CD4-positive, alpha-beta T cell treated with Interferon gamma for 1 hour (primary cell): ENCODE data around the gene POFUT2.

Experiments
- DNase-seq: peaks from one replicate; pipeline ENCODE4 v3.0.0-alpha.2; 2020

POFUT2 gene

DNA sequence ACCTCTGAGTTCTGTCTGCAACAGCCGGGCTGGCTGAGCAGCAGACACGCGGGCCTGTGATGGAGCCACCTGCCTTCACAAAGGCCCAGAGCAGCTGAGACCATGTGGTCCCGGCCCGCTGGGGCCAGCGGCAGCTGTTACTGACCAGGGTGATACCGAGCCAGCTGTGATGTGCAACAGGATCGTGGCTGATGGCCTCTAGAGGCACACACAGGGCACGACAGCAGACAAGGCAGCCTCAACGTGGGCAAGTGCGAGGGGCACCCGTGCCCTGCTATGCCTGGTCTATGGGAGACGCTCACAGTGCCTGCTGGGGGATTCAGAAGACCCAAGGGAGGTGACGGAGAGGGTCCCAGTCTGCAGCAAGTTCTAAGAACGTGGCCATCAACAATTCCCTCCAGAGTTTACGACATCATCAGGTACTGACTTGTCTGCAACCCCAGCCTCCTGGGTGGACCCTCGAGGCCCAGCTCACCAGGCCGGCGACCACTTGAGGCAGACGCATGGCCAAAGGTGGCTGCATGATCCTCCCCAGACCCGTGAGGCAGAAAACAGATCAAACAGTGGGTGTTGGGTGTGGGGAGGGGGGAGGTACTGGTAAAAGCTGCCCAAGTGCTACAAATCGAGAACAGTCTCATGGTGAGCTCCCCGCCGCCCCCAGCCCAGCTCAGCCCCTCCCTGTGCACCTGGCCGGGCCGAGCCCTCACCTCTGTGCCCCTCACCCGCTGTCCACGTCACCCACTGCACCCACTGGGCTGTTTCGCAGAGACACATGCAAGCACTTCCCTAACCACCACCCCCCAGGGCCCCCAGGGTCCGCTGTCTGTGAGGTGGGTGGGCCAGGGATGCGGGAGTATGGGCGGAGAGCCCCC, 6.0 kb downstream of the POFUT2 start:
- no peak for DNase-seq

DNA sequence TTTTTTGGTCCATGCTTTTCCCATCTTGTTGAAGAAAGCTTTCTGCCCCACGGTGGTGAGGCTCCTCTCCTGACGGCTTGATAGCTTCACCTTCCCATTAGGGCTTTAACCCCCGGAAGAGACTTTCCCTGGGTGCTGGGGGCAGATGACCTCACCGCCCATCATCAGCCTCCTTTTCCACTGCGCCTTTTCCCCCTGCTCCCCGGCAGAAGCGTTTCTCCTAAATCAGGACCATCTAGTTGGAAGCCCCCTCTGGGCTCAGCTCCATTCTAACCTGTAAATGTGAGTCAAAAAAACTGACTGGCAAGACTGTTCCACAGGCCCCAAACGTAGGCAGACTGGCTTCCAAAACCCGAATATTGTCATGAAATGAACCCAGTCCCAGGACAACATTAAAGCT, 6.7 kb downstream of the POFUT2 start:
- no peak for DNase-seq

DNA sequence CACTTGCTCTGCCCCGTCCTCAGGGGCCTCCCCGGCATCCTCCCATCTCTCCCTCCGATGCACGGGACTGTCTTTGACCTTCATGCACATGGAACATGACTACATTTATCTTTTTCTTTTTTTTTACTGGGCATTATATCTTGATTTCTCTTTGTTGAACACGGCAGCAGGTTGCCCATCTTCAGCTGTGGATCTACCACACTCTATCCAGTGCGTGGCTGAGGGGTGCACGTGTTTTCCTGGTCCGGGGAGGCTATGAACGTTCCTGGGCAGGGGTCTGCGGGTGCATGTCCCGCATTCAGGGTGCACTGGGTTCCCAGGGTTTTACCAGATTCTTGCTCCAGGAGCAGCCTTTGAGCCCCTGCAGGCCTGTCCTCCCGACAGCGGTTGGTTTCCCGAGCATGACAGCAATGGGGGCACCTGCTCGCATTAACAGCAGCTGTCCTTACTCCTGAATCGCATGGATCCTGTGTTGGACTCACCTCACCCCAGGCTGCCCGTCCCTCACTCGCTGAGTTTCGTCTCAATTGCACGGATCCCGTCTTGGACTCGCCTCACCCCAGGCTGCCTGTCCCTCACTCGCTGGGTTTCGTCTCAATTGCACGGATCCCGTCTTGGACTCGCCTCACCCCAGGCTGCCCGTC, 7.4 kb downstream of the POFUT2 start:
- DNase-seq = no peak

DNA sequence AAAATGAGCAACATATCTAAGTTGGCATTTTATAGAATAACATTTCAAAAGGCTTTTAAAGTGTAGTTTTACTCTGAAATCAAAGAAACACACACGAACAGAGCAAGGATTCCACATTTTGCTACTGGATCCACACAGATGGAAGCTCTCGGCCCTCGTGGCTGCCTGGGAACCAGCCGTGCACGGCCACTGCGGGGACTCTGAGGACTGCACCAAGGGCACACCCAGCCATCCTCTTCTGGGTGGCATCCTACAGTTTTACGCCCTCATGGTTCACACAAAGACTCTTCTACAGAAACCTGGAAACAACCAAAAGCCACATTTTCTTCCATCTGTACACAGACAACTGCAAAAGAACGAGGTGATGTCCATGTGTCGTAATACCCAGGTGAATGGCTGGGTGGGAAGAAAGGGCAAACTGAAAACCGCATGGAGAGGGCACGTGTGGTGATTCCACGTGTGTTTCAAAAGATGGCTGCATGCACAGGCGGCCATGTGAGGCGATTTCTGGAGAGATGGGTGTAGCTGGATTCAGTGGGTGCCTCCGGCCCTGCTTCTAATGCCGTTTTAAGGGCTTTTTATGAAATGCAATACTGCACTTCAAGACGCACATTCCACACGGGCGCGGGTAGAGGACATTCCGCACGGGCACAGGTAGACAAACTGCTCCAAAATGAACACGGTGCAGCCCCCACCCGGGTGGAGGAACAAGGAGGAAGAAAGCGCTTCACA, 8.1 kb downstream of the POFUT2 start:
- DNase-seq = no peak

DNA sequence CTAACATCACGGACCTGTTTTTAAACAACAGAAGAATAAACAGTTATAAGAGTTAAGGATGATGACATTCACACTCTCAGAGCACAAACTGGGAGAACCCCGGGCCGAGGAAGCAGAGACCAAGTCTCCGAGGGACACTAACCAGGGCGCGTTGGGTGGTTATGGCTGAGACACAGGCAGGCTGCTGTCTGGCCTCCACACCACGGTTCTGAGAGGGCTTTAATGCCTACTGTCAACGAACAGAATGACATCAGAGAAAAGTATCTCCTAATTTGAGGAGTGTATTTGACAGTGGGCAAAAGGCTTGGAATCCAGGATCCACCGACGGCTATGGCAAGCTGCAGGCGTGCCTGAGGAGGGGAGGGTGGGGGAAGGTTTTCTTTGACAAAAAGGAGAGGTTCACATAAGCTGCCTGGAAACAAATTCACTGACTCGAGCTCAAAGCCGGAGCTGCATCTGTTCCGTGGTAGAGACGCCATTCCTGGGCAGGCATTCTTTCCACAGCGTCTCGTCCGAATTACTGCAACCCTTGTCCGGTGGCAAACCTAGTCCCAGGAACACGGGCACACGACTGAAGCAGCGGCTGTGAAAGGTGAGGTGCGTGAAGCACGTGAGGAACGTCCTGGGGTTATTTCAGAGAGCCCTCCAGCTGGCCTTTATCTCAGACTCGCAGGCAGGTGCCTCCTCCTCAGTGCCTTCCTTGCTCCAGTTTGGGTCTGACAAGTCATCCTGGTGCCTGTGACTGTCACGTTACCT, 9.4 kb downstream of the POFUT2 start:
- no peak for DNase-seq

DNA sequence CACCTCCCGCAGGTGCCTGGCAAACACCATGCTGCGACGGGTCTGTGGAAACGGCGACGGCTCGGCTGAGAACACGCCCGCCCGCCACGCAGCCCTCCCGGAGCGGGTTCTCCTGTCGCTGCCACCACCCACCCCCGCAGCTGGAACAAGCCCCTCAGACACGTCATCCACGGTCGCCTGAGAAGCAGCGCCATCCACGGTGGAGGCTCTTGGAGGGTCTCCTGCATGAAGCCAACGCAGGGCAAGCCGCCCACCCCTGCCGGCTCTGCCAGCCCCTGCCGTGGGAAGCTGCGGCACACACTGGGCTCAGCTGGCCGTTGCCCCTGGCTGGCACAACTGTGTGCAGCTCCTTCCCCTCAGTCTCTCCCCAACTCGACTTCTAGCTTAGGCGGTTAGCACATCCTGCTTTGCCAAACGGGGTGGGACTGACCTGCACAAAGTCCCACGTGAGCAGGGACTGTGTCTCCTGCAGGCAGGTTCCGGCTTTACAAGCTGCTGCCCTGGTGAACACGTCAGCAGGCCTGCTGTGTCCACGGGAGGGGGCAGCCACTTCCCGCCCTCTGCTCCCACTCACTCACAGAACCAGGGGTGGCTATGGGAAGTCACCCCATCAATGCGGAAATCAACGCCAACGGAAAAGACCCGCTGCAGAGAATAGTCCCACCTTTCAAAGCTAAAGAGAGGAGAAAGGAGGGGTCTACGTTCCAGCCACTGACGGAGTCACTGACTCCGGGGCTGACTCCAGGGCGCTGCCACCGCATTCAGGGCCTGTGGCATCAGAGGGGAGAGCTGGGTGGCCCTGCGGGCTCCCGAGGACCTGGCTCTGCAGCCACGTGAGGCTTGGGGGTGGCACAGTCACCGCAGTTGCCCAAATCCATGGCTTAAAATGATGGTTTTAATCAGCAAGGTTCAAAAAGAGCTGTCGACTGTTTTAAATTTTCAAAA, 10.3 kb downstream of the POFUT2 start:
- no peak for DNase-seq

DNA sequence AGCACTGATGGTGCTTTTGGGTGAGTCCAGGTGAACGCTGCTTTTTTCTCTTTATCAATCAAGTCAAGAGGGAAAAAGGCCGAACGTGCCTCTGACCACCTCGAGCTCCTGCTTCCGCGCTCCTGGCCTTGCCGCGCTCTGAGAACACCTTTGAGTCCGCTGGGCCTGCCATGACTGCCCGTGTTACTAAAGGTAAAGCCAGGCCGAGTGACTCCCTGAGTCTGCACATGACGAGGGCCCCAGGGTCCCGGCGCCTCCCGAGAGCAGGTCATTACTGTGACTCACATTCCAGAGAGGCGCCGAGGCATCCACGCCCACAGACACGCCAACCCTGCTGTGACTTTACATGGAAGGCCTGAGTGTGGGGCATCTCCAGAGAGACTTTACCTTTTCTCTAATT, 11.1 kb downstream of the POFUT2 start:
- no peak for DNase-seq

DNA sequence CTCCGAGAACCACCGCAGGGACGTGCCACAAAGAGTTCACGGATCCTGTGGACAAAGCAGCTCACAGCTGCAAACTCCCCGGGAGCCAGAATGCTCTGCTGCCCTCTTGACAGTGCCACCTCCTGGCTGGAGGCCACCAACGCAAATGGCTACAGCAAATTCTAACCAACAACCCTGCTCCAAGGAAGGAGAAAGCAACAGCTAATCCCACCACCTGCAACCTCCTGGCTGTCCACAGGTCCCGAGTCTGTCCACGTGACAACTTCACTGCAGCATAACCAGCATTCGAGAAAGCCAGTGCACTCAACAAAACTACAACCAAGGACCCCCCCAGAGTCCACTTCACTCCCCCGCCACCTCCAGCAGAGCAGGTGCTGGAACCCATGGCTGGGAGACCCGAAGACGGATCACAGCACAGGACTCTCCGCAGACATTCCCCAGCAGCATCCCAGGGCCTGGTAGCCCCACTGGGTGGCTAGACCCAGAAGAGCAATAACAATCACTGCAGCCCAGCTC, 17.3 kb downstream of the POFUT2 start:
- no peak for DNase-seq

DNA sequence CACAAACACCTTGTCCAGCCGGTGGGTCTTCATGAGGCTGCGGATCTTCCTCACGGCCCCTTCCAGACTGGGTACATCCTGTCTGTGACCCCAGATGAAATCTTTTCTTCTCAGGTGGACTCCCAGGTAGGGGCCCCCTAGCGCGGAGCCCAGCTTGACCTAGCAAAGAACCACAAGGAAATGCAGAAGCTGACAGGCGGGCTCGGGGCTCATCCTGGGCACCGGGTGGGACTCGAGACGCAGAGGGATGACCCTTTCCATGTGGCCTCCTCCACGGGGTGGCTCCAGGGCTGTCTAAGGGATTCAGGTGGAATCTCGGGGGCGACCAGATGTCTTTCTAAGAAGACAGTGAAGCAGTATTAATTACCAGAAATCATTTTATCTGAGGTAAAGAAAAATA, 17.8 kb downstream of the POFUT2 start:
- DNase-seq = no peak

DNA sequence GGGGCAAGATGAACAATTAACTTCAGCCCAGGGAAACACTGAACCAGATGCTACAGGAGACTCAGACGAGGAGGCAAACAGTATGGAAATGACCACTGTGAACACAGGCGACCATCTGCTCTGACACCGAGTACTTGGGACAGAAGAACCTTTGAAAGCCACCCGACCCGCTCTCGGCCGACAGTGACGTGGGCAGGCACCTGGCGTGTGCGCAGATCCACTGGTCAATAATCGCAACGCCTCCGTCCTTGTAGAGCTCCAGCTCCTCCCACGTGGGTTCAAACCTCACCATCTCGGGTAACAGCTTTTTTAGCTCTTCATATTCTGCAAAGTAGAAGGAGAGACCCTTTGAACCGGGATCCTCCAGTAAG, 20.3 kb downstream of the POFUT2 start:
- DNase-seq = no peak

DNA sequence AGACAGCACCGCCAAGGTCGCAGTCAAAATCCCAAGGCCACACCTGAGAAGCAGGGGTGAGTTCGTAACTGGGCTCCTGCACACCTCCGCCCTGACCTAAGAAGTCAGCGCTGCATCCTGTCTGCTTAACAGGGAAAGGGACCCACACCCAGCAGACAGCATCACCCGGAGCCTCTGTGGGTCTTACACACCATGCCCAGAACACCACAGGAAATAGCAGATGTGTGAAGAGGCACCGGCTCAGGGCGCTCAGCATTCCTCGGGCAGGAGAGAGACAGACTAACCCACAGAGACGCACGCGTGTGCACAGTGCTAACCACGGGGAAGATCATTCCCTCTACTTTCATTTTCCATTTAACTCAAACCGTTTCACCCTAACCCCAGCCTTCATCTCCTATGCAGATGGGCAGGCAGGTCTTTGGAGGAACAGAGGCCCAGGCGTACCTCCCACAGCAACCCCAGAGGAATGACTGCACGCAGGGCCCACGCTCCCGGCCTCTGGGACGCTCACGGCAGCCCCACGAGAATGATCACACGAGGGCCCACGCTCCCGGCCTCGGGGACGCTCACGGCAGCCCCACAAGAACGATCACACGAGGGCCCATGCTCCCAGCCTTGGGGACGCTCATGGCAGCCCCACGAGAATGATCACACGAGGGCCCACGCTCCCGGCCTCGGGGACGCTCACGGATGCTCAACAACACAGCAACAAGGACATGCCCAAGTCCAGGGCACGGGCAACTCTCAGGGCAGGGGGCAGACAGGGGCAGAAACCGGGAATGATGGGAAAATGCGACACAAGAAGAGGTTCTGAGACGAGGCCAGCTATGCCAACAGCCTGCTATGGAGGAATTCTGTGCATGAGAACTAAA, 20.9 kb downstream of the POFUT2 start:
- peak; percentile 50 for DNase-seq

DNA sequence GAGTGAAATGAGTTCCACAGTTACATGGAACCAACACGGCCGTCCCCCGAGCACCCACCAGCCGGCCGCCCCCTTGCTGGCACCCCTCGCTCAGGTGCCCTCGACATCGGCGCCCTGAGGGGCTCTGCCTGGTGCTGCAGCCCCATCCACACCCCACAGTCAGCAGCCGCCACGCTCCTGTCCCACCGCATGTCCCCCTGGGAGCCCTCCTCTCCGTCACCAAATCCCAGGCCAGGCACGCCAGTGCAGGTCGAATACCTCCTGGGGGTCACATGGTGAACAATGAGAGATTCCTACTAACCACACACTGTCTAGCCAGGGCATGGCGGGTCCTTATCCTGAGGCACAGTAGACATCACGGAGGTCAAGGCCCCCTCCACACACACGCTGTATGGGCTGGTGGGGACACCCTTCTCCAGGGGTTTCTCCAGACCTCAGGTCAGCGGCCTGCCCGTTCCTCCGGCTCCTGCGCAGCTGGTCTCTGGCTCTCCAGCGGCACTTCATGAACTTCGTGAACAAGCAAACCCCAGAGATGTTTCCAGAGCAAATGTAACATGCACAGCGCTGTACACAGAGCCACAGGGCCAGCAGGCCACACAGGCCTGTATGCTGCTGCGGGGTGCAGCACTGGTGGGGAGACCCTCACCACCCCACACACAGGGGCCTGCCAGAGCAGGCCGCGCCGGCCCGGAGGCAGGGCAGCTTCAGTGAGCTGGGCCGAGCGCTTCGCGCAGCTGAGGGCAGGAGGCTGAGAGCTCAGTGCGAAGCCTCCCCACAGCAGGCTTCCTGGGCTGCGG, 21.8 kb downstream of the POFUT2 start:
- DNase-seq = no peak

DNA sequence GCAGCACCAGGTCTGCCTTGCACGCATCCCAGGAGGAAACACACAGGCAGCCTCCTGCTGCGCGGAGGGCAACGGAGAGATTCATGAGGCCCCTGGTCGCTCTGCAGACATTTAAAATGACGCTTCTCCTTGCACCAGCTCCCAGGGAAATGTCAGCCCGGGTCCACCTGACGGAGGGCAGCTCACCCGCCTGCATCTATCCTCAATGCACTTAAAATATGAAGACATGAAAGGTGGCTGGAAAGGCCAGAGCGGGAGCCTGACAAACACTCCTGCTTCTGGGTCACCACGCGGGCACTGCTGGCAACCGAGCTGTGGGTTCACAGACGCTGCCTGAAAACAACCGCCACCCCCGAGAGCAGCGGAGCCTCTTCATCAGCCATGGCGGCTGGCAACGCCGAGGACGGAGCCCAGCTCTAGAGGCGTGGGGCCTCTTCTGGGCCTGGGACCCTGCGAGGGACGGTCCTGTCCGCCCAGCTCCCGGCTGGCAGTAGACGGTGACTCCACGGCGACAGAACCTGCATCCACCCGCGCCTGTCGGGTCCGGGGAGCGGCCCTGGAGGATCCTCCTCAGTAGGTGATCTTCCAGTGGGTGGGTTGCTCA, 22.7 kb downstream of the POFUT2 start:
- DNase-seq = no peak

DNA sequence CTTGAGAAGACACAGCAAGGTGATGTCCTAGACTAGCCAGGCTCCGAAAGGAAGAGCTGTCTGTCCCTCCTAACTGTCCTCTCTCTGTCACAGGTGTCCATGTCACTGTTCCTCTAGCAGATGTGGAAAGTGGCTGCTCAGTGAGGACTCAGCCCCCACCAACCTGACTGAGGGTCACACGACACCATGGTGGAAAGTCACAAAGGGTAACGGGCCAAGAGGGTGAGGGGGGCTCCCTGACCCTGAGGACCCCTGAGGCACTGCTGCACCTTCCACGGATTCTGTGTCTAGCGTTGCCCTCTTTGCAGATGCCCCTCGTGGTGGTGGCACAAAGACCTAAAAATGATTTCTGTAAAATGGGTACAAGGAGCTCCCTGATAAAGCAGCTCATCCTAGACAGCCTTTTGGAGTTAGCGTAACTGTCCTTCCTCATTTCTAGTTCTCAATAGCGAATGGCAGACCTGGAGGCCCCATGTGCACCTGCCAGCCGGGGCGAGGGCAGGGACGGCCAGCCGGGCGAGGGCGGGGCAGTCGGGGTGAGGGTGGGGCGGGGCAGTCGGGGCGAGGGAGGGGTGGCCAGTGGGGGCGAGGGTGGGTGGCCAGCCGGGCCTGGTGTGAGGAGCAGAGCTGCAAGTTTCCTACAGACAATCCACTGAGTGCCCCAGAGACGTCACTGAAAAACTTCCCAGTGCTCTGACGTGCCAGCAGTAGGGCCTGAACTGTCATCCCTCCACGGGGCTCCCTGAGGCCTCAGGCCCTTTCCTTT, 23.4 kb downstream of the POFUT2 start:
- no peak for DNase-seq

DNA sequence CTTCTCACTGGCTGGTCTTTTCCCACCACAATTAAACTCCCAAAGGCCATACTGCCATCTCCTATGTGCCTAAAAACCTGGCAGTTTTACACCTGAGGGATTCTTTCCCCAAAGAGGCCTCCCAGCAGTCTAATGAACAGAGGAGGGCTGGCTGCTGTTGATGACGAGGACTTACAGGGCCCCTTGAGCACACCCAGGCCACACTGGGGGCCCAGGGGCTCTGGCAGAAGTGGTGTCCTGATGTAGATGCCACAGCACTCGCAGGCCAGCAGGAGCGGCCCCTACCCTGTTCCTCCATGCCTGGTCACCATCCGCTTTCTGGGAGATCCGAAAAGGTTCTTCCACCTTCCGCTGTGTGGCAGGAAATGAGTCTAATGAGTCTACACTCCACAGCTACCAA, 24.2 kb downstream of the POFUT2 start:
- no peak for DNase-seq

DNA sequence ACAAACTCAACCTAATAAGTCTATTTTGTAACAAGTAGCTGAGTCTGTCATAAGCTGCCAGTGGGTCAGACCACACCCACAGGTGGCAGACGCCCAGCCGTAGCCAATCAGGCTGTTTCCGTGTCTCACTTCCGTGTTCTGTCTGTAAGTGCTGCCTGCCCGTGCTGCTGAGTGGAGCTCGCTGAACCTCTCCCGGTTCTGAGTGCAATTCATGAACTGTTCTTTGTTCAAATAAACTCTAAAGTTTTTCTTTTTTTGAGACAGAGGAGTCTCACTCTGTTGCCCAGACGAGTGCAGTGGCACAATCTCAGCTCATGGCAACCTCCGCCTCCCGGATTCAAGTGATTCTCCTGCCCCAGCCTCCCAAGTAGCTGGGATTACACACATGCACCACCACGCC, 25.1 kb downstream of the POFUT2 start:
- DNase-seq = no peak

DNA sequence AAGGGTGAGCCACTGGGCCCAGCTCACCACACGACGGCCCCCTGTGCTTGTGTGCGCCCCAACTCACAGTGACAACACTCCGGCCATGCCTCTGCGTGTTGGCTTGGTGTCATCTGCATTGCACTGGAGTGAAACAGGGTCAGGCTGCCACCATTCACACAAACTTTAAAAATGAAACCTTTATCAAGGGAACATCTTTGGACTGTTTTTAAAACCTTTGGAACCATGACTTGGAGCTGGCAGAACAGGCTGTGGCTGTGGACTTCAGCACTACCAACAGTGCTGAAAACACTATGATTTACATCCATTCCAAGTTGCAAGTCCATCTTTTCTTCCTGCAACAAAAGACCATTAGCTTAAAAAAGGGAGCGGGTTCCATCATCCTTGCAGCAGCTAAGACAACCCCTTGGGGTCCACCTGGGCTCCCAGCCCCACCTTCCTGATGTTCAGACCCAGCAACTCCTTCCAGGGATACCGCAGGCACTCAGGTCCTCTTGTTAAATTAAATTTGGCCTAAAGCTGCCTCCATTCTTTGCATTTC, 25.6 kb downstream of the POFUT2 start:
- no peak for DNase-seq

DNA sequence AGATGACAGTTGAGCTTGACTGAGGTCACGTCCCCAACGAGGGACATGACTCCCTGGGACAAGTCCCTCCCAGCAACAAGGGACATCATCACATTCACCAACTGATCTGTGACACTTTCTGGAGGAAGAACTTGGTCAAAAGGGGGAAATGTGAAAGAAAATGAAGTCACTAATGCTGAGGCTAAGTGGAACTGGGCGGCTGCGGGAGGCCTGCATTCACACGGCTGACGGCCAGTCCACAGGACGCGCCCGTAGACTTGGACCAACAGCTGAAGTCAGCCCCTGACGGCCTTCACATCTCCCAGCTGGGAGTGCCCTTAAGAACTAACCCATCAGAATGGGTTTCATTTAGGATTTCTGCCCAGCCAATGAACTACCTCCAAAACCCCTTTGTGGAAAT, 26.6 kb downstream of the POFUT2 start:
- DNase-seq = no peak
